HG02571 (cell line): ENCODE results near the gene SLC38A3.

Source experiments
- ATAC-seq: cut with Tn5 transposase; IDR thresholded peaks from one replicate; pipeline ENCODE4 v1.9.1; 2021; ENCODE audit warnings: mild to moderate bottlenecking, moderate library complexity; ENCODE audit not compliant: unreplicated experiment

SLC38A3 gene

DNA sequence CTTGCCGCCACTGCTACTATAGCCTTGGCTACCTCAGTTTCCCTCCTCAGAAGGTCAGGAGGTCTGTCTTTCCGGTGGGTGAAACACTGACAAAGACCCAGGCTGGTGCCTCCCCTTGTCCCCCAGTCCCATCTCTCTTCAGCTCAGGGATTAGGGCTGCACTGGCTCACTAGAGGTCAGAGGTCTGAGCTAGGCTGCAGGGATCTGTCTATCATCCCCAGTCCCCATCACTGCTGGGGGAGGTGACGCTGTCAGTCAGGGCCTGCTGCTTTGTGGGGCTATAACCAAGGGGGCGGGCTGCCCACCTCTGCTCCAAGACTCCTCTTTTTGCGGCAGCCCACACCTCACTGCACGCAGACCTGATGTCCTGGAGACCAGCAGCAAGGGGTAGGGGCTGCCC lies 36.3 kb upstream of the SLC38A3 start:
- no peak for ATAC-seq

GRCh38 chr3:50169232-50169832 lies 35.7 kb upstream of the SLC38A3 start:
- ATAC-seq: no peak

DNA sequence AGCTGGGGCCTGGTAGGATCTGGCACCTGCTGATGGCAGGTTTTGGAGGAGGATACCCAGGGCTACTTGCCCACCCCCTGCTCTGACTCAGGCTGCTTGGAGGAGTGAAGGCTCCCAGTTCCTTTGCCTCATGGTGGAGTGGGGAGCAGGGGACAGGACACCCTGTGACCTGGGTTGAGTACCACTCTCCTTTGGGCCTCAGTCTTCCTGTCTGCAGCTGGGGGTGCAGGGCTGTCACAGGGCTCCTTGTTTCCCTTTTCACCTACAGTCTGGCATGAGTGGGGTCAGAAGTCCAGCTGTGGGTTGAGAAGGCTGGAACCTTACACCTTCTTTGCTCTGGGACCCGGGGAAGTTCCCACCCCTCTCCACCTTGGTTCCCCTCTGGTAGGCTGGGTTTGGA lies 35.2 kb upstream of the SLC38A3 start:
- ATAC-seq: no peak

DNA sequence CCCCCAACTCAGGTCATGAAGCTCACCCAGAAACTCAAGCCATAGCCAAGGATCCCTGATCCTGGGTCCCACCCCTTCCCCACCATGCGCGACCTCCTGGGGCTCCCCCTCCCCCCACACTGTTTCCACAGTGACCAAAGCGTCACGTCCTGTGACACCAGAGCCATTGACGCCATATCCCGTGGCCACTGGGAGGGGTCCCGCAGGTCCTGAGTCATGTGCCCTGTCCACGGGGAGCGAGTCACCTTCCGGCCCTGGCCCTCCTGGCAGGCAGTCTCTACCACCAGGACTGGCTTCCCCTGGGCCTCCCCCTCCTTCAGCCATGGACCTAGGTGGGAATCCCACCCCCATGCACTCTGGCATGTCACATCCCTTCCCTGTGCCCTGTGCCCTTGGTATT lies 34.4 kb upstream of the SLC38A3 start:
- no peak for ATAC-seq

- no peak for ATAC-seq
Observed at GRCh38 chr3:50171540-50172301, 33.4 kb upstream of the SLC38A3 start.

DNA sequence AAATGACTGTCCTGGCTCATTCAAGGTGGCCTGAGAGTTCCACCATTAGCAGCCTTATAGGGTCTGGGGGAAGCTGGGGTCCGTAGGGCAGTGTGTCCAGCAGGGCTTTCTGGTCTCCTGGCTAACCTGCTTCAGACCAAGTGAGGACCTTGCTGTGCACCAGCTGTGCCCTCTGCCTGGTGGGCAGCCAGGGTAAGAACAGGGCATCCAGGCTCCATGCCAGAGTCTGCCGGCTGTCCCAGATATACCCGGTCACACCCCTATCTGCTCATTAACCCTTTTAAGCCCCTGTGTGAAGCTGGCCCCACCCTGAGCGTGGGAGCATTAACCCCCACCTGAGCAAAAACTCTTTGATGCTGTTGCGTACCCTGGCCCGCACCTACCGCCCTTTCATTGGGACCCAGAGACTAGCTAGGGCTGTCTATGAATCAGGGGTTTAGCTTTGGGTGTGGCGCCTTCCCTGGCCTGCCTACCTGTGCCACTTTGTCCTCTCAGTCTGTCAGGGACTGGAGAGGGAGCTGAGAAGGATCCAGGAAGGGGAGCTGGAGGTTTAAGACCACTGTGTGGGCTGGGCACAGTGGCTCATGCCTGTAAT lies 32.3 kb upstream of the SLC38A3 start:
- no peak for ATAC-seq

DNA sequence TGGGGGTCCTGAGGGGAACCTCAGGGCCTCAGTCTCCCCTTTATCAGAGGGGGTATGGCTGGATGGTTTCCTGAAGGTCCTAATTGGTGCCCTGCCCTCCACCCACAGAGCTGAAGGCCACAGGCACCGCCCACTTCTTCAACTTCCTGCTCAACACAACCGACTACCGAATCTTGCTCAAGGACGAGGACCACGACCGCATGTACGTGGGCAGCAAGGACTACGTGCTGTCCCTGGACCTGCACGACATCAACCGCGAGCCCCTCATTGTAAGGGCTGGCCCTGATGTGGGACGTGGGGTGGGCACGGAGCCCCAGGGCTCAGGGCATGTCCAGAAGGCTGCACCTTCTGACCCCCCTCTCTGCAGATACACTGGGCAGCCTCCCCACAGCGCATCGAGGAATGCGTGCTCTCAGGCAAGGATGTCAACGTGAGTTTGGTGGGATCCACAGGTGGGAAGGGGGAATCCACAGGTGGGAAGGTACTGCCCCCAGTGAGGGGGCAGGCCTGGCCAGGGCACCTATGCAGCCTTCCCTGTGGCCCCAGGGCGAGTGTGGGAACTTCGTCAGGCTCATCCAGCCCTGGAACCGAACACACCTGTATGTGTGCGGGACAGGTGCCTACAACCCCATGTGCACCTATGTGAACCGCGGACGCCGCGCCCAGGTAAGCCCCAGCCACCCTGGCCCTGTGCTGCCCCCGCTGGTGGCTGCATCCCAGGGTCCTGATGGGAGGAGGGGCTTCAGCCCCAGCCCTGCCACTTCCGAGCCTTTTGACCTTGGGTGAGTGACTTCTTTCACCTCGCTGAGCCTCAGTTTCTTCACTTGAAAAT lies 31.2 kb upstream of the SLC38A3 start:
- no peak for ATAC-seq

DNA sequence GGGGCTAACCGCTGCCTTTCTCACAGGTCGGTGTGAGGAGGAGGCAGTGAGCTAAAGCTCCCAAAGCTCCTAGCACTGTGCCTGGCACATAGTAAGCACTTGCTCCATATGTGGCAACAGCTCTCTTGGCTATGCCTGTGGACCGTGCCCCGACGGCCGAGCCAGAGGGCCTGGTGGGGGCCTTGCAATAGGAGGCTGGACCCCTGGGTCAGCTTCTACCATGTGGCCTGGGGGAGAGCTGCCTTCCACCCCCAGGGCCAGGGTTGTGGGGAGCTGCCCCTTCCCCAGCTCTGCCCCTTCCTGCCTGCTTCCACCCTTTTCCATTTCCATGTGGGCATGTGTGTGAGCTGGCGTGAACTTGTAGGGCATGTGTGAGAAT lies 30.6 kb upstream of the SLC38A3 start:
- no peak for ATAC-seq

- no peak for ATAC-seq
Observed at GRCh38 chr3:50174947-50175524, 30.0 kb upstream of the SLC38A3 start.

GRCh38 chr3:50177346-50177745 lies 27.7 kb upstream of the SLC38A3 start:
- ATAC-seq: no peak

DNA sequence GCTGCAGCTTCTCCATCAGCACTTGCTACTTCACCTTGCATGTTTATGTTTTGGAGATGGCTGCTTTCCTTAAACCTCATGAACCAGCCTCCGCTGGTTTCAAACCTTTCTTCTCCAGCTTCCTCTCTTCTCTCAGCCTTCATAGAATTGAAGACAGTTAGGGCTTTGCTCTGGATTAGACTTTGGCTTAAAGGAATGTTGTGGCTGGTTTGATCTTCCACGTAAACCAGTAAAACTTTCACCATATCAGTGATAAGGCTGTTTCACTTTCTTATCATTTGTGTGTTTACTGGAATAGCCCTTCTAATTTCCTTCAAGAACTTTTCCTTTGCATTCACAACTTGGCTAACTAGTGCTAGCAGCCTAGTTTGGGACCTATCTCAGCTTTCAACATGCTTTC lies 25.4 kb upstream of the SLC38A3 start:
- ATAC-seq: no peak

DNA sequence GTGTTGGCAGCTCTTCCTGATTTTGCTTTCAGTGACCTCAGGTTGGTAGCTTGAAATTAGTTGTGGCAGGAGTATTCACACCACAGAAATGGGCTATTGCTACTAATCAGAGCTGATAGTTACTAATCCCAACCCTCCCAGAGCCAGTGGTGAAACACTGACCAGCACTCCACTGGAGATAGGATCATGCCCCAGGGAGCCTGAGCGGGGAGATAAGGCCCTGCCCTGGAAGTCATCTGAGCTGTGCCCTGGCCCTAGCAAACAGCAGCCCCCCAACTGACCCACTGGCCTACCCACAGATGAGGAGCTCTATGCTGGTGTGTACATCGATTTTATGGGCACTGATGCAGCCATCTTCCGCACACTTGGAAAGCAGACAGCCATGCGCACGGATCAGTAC lies 23.1 kb upstream of the SLC38A3 start:
- ATAC-seq: no peak

DNA sequence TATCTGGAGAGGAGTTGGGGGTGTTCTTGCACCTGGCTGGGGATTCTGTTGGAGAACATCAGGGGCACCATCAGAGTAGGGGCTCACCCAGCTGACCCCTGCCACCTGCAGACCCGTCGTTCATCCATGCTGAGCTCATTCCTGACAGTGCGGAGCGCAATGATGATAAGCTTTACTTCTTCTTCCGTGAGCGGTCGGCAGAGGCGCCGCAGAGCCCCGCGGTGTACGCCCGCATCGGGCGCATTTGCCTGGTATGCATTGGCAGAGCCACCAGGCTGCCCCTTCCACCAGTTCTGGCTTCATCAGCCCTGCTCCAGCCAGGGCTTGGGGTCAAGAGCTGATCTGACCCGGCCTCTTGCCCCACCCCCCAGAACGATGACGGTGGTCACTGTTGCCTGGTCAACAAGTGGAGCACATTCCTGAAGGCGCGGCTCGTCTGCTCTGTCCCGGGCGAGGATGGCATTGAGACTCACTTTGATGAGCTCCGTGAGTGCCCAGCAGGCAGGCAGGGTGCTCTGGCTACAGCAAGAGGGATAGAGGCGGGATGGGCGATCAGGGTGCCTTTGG lies 22.5 kb upstream of the SLC38A3 start:
- ATAC-seq: no peak

- ATAC-seq: no peak
Observed at GRCh38 chr3:50183755-50184154, 21.3 kb upstream of the SLC38A3 start.

- no peak for ATAC-seq
Observed at GRCh38 chr3:50184242-50184978, 20.7 kb upstream of the SLC38A3 start.

GRCh38 chr3:50185230-50185629 lies 19.8 kb upstream of the SLC38A3 start:
- no peak for ATAC-seq

GRCh38 chr3:50186096-50186495 lies 19.0 kb upstream of the SLC38A3 start:
- ATAC-seq: no peak

DNA sequence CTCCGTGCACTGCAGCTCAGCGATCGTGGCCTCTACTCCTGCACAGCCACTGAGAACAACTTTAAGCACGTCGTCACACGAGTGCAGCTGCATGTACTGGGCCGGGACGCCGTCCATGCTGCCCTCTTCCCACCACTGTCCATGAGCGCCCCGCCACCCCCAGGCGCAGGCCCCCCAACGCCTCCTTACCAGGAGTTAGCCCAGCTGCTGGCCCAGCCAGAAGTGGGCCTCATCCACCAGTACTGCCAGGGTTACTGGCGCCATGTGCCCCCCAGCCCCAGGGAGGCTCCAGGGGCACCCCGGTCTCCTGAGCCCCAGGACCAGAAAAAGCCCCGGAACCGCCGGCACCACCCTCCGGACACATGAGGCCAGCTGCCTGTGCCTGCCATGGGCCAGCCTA lies 17.3 kb upstream of the SLC38A3 start:
- no peak for ATAC-seq

GRCh38 chr3:50189274-50189673 lies 15.8 kb upstream of the SLC38A3 start:
- no peak for ATAC-seq

GRCh38 chr3:50189989-50190388 lies 15.1 kb upstream of the SLC38A3 start:
- ATAC-seq: no peak
